Nephron (organoid): Measurements from ENCODE around the gene ENSA.
"Not testable (repeated sequence)": the region's sequence is repeated elsewhere in the genome, so short reads cannot be mapped to it uniquely, and the experiment has no call there.

Experiments used
- H3K27ac Mint-ChIP-seq, 3 experiments: 2 replicates each; pipeline ENCODE4 v1.8.0; 2020; ENCODE audit warnings: mixed read lengths in 3 of 3, mild to moderate bottlenecking in 2 of 3, moderate library complexity in 1 of 3
- H3K27me3 Mint-ChIP-seq: 2 replicates; pipeline ENCODE4 v1.8.0; 2021; ENCODE audit warnings: low read depth, mild to moderate bottlenecking, moderate library complexity, mixed read lengths
- H3K36me3 Mint-ChIP-seq: 2 replicates; pipeline ENCODE4 v1.8.0; 2020; ENCODE audit warnings: low read depth, mixed read lengths
- H3K4me1 Mint-ChIP-seq: 2 replicates; pipeline ENCODE4 v1.8.0; 2020; ENCODE audit warnings: mixed read lengths
- H3K4me3 Mint-ChIP-seq, 3 experiments: 2 replicates each; pipeline ENCODE4 v1.8.0; 2020; ENCODE audit warnings: mild to moderate bottlenecking in 3 of 3, mixed read lengths in 3 of 3, moderate library complexity in 2 of 3
- H3K9me3 Mint-ChIP-seq: 2 replicates; pipeline ENCODE4 v1.8.0; 2020; ENCODE audit warnings: mixed read lengths
- CTCF ChIP-seq, 3 experiments: fragments of 200-600 bp; sonication (generic); IDR thresholded peaks; one replicate each; pipeline ENCODE4 v1.5.0; 2021; ENCODE audit warnings: antibody characterized with exemption in 3 of 3; ENCODE audit not compliant: unreplicated experiment in 3 of 3

ENSA gene

GRCh38 chr1:150603711-150604110 is 25.7 kb downstream of the ENSA start:
- Mint-ChIP-seq H3K36me3 (peaks cover 23% of the 10 kb centered on the region), H3K4me3 (no peak overlapping the region), H3K4me1 (peaks cover 7% of the 10 kb centered on the region), H3K27ac (no peak overlapping the region), H3K27me3 (no peaks in the 10 kb centered on the region), H3K9me3 (no peaks in the 10 kb centered on the region)
- no peak for TF ChIP-seq CTCF (IDR thresholded peaks at IDR 0.05; ENCODE audit: unreplicated experiment in 3 of 3)

GRCh38 chr1:150602372-150602771 is 27.0 kb downstream of the ENSA start:
- not testable (repeated sequence) for H3K9me3 Mint-ChIP-seq, H3K4me1 Mint-ChIP-seq, H3K27ac Mint-ChIP-seq, H3K4me3 Mint-ChIP-seq, H3K27me3 Mint-ChIP-seq
- H3K36me3 Mint-ChIP-seq = peaks cover 28% of the 10 kb centered on the region

- Mint-ChIP-seq H3K4me3 (no peak overlapping the region), H3K9me3 (no peaks in the 10 kb centered on the region), H3K4me1 (peaks cover 7% of the 10 kb centered on the region), H3K27me3 (no peaks in the 10 kb centered on the region), H3K36me3 (peaks cover 32% of the 10 kb centered on the region), H3K27ac (no peak overlapping the region)
- no peak for TF ChIP-seq CTCF (IDR thresholded peaks at IDR 0.05; ENCODE audit: unreplicated experiment in 3 of 3)
These were observed 27.9 kb downstream of the ENSA start for GRCh38 chr1:150601540-150601939.

- H3K36me3 Mint-ChIP-seq = peaks cover 42% of the 10 kb centered on the region
- not testable (repeated sequence) for H3K27me3 Mint-ChIP-seq, H3K27ac Mint-ChIP-seq, H3K9me3 Mint-ChIP-seq, H3K4me1 Mint-ChIP-seq, H3K4me3 Mint-ChIP-seq
These were observed 31.1 kb downstream of the ENSA start for GRCh38 chr1:150598346-150598745.

GRCh38 chr1:150596976-150597375 is 32.4 kb downstream of the ENSA start:
- Mint-ChIP-seq H3K4me3 (no peak overlapping the region), H3K36me3 (peaks cover 43% of the 10 kb centered on the region), H3K27ac (no peak overlapping the region), H3K27me3 (no peaks in the 10 kb centered on the region), H3K9me3 (peaks cover 3% of the 10 kb centered on the region), H3K4me1 (no peaks in the 10 kb centered on the region)
- no peak for TF ChIP-seq CTCF (IDR thresholded peaks at IDR 0.05; ENCODE audit: unreplicated experiment in 3 of 3)

GRCh38 chr1:150596095-150596892 is 33.1 kb downstream of the ENSA start:
- H3K9me3 Mint-ChIP-seq = peaks cover 3% of the 10 kb centered on the region
- H3K4me1 Mint-ChIP-seq = no peaks in the 10 kb centered on the region
- H3K27me3 Mint-ChIP-seq = no peaks in the 10 kb centered on the region
- peaks cover 43% of the 10 kb centered on the region for H3K36me3 Mint-ChIP-seq
- H3K4me3 Mint-ChIP-seq = no peak overlapping the region
- TF ChIP-seq CTCF (IDR thresholded peaks at IDR 0.05; ENCODE audit: unreplicated experiment in 3 of 3) = no peak
- H3K27ac Mint-ChIP-seq = no peak overlapping the region

- Mint-ChIP-seq H3K9me3 (no peaks in the 10 kb centered on the region), H3K27me3 (no peaks in the 10 kb centered on the region), H3K36me3 (peaks cover 25% of the 10 kb centered on the region), H3K4me3 (no peak overlapping the region), H3K4me1 (peaks cover 17% of the 10 kb centered on the region), H3K27ac (peak overlapping the region in 1 of 3 experiments; percentile 24)
- no peak for TF ChIP-seq CTCF (IDR thresholded peaks at IDR 0.05; ENCODE audit: unreplicated experiment in 3 of 3)
These were observed 47.0 kb downstream of the ENSA start for GRCh38 chr1:150582371-150582770.

GRCh38 chr1:150581962-150582361 is 47.5 kb downstream of the ENSA start:
- H3K27me3 Mint-ChIP-seq, H3K27ac Mint-ChIP-seq, H3K9me3 Mint-ChIP-seq, H3K4me3 Mint-ChIP-seq: not testable (repeated sequence)
- Mint-ChIP-seq H3K4me1 (peaks cover 21% of the 10 kb centered on the region), H3K36me3 (peaks cover 29% of the 10 kb centered on the region)

- H3K27me3 Mint-ChIP-seq, H3K9me3 Mint-ChIP-seq, H3K4me3 Mint-ChIP-seq, H3K27ac Mint-ChIP-seq: not testable (repeated sequence)
- Mint-ChIP-seq H3K36me3 (peaks cover 33% of the 10 kb centered on the region), H3K4me1 (peaks cover 26% of the 10 kb centered on the region)
These were observed 48.0 kb downstream of the ENSA start for GRCh38 chr1:150581437-150581836.

GRCh38 chr1:150580966-150581365 is 48.4 kb downstream of the ENSA start:
- not testable (repeated sequence) for H3K9me3 Mint-ChIP-seq, H3K27me3 Mint-ChIP-seq
- Mint-ChIP-seq H3K36me3 (peaks cover 38% of the 10 kb centered on the region), H3K4me1 (peaks cover 31% of the 10 kb centered on the region), H3K27ac (peak overlapping the region; percentile 96 to 100 (median 99)), H3K4me3 (peak overlapping the region; percentile 90 to 98 (median 95))
